ENCODE data around the gene ATL1.

ATL1 gene

GRCh38 chr14:50521912-50522341 lies 38.0 kb upstream of the ATL1 start:
- no peaks in the 10 kb centered on the region for H3K9me3 ChIP-seq (ENCODE audit: control insufficient read depth, insufficient read depth, low read depth, low read length)
- peak overlapping the region; percentile 34; the same call in 1 of the 2 replicates for H3K27ac ChIP-seq (ENCODE audit: extremely low read depth, low read depth, low read length)
- peaks cover 9% of the 10 kb centered on the region for H3K4me1 ChIP-seq (ENCODE audit: control insufficient read depth, insufficient read depth, low read length)
- ChIA-PET POLR2A (no interaction called here), CTCF (no interaction called here)
- peaks cover 0 to 13% of the 10 kb centered on the region in 2 experiments; a peak in 2 of 3 replicates for H3K36me3 ChIP-seq (ENCODE audit: control insufficient read depth in 2 of 2, insufficient read depth in 1 of 2, low read length in 2 of 2)
- no peak overlapping the region for H3K4me3 ChIP-seq (ENCODE audit: low read depth, low read length)
- no peak for TF ChIP-seq HOXC10 (CRISPR knock-in tag; IDR thresholded peaks at IDR 0.05)
- no peak for TF ChIP-seq ZNF561 (tag by site-specific recombination; IDR thresholded peaks at IDR 0.05; ENCODE audit: borderline replicate concordance)
- no peak for TF ChIP-seq ZNF747 (tag by site-specific recombination; IDR thresholded peaks at IDR 0.05)
- TF ChIP-seq ZSCAN23 (tag by site-specific recombination; IDR thresholded peaks at IDR 0.05) = no peak
- TF ChIP-seq IKZF3 (tag by site-specific recombination; IDR thresholded peaks at IDR 0.05) = no peak
- TF ChIP-seq ZNF585B (tag by site-specific recombination; IDR thresholded peaks at IDR 0.05) = no peak
- TF ChIP-seq ZXDB (tag by site-specific recombination; IDR thresholded peaks at IDR 0.05) = no peak
- TF ChIP-seq ZNF548 (tag by site-specific recombination; IDR thresholded peaks at IDR 0.05) = no peak
- TF ChIP-seq, protein P1, sequence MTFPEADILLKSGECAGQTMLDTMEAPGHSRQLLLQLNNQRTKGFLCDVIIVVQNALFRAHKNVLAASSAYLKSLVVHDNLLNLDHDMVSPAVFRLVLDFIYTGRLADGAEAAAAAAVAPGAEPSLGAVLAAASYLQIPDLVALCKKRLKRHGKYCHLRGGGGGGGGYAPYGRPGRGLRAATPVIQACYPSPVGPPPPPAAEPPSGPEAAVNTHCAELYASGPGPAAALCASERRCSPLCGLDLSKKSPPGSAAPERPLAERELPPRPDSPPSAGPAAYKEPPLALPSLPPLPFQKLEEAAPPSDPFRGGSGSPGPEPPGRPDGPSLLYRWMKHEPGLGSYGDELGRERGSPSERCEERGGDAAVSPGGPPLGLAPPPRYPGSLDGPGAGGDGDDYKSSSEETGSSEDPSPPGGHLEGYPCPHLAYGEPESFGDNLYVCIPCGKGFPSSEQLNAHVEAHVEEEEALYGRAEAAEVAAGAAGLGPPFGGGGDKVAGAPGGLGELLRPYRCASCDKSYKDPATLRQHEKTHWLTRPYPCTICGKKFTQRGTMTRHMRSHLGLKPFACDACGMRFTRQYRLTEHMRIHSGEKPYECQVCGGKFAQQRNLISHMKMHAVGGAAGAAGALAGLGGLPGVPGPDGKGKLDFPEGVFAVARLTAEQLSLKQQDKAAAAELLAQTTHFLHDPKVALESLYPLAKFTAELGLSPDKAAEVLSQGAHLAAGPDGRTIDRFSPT (tag by site-specific recombination; IDR thresholded peaks at IDR 0.05) = no peak
- TF ChIP-seq ZNF16 (tag by site-specific recombination; IDR thresholded peaks at IDR 0.05; ENCODE audit: low read depth) = no peak
- no peak for TF ChIP-seq ZNF558 (tag by site-specific recombination; IDR thresholded peaks at IDR 0.05)
- peak; percentile 50; the same call in 1 of the 2 replicates for TF ChIP-seq GFI1B (tag by site-specific recombination; IDR thresholded peaks at IDR 0.05)
- TF ChIP-seq ZNF146 (tag by site-specific recombination; IDR thresholded peaks at IDR 0.05) = no peak
- TF ChIP-seq PRDM1 (tag by site-specific recombination; IDR thresholded peaks at IDR 0.05) = peak; percentile 58; the same call in 1 of the 2 replicates
- no peak for TF ChIP-seq ZNF560 (tag by site-specific recombination; IDR thresholded peaks at IDR 0.05; ENCODE audit: borderline replicate concordance)
- TF ChIP-seq ZNF48 (tag by site-specific recombination; IDR thresholded peaks at IDR 0.05) = no peak
- TF ChIP-seq ZNF626 (tag by site-specific recombination; IDR thresholded peaks at IDR 0.05) = no peak
- TF ChIP-seq, protein P2, sequence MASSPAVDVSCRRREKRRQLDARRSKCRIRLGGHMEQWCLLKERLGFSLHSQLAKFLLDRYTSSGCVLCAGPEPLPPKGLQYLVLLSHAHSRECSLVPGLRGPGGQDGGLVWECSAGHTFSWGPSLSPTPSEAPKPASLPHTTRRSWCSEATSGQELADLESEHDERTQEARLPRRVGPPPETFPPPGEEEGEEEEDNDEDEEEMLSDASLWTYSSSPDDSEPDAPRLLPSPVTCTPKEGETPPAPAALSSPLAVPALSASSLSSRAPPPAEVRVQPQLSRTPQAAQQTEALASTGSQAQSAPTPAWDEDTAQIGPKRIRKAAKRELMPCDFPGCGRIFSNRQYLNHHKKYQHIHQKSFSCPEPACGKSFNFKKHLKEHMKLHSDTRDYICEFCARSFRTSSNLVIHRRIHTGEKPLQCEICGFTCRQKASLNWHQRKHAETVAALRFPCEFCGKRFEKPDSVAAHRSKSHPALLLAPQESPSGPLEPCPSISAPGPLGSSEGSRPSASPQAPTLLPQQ (tag by site-specific recombination; IDR thresholded peaks at IDR 0.05) = no peak
- peak; percentile 56; the same call in 1 of the 2 replicates for TF ChIP-seq TCF7L2 (IDR thresholded peaks at IDR 0.05; ENCODE audit: borderline replicate concordance, low read depth, low read length)
- TF ChIP-seq ZNF324 (tag by site-specific recombination; IDR thresholded peaks at IDR 0.05) = no peak
- TF ChIP-seq ZNF658 (tag by site-specific recombination; IDR thresholded peaks at IDR 0.05) = no peak
- TF ChIP-seq ZBTB20 (tag by site-specific recombination; IDR thresholded peaks at IDR 0.05) = no peak
- no peak for TF ChIP-seq ZNF792 (tag by site-specific recombination; IDR thresholded peaks at IDR 0.05)
- TF ChIP-seq OVOL3 (tag by site-specific recombination; IDR thresholded peaks at IDR 0.05) = no peak
- TF ChIP-seq ZNF544 (tag by site-specific recombination; IDR thresholded peaks at IDR 0.05) = no peak
- no peak for TF ChIP-seq ZBTB6 (tag by site-specific recombination; IDR thresholded peaks at IDR 0.05)
- TF ChIP-seq SCRT2 (tag by site-specific recombination; IDR thresholded peaks at IDR 0.05) = no peak
- TF ChIP-seq ZNF76 (tag by site-specific recombination; IDR thresholded peaks at IDR 0.05; ENCODE audit: borderline replicate concordance, low read depth) = no peak
- no peak for TF ChIP-seq ZNF530 (tag by site-specific recombination; IDR thresholded peaks at IDR 0.05; ENCODE audit: low read depth)
- TF ChIP-seq, protein P3, sequence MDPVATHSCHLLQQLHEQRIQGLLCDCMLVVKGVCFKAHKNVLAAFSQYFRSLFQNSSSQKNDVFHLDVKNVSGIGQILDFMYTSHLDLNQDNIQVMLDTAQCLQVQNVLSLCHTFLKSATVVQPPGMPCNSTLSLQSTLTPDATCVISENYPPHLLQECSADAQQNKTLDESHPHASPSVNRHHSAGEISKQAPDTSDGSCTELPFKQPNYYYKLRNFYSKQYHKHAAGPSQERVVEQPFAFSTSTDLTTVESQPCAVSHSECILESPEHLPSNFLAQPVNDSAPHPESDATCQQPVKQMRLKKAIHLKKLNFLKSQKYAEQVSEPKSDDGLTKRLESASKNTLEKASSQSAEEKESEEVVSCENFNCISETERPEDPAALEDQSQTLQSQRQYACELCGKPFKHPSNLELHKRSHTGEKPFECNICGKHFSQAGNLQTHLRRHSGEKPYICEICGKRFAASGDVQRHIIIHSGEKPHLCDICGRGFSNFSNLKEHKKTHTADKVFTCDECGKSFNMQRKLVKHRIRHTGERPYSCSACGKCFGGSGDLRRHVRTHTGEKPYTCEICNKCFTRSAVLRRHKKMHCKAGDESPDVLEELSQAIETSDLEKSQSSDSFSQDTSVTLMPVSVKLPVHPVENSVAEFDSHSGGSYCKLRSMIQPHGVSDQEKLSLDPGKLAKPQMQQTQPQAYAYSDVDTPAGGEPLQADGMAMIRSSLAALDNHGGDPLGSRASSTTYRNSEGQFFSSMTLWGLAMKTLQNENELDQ (tag by site-specific recombination; IDR thresholded peaks at IDR 0.05; ENCODE audit: low read depth) = no peak
- TF ChIP-seq, protein P4, sequence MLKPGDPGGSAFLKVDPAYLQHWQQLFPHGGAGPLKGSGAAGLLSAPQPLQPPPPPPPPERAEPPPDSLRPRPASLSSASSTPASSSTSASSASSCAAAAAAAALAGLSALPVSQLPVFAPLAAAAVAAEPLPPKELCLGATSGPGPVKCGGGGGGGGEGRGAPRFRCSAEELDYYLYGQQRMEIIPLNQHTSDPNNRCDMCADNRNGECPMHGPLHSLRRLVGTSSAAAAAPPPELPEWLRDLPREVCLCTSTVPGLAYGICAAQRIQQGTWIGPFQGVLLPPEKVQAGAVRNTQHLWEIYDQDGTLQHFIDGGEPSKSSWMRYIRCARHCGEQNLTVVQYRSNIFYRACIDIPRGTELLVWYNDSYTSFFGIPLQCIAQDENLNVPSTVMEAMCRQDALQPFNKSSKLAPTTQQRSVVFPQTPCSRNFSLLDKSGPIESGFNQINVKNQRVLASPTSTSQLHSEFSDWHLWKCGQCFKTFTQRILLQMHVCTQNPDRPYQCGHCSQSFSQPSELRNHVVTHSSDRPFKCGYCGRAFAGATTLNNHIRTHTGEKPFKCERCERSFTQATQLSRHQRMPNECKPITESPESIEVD (tag by site-specific recombination; IDR thresholded peaks at IDR 0.05) = peak; percentile 92
- TF ChIP-seq, protein P5, sequence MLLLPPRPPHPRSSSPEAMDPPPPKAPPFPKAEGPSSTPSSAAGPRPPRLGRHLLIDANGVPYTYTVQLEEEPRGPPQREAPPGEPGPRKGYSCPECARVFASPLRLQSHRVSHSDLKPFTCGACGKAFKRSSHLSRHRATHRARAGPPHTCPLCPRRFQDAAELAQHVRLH (tag by site-specific recombination; IDR thresholded peaks at IDR 0.05) = no peak

All from HEK293 (cell line).